ENCODE measurements around the gene ITGB4. TPM values are rescaled to one million over a fixed set of nuclear protein-coding genes. Genes with fewer than 3 reads are reported as not detected.

The ITGB4 gene
- total RNA-seq, 2 donors from 2014 or later = 3.4 to 5.1 TPM

DNA sequence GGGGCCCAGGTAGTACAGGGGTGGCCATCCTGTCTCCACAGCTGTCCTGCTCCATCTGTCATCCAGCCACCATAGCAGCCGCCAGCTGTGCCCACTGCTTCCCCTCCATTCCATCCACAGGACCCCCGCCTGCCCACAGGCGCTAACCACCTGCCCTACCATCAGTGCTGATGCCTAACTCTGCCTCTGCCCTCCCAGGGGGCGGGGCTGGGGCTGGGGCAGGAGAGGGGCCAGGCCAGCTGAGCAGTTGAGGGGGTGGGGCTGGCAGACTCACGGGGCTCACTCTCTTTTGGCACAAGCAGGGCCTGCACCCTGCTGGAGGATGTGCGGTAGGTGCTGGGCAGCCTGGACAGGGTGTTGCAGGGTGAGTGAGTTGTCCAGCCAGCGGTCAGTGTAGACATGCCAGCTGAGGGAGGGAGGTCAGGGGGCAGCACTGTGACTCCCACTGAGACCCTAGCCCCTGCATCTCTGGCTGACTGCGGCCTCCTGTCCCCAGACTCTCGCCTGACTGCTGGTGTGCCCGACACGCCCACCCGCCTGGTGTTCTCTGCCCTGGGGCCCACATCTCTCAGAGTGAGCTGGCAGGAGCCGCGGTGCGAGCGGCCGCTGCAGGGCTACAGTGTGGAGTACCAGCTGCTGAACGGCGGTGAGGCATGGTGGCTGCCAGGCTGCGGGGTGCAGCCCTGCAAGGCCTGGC is 34.1 kb downstream of the ITGB4 start:
- Histone ChIP-seq H3K27me3 (ENCODE audit: control insufficient read depth, insufficient read depth, low read length, poor library complexity, severe bottlenecking) (no peaks in the 10 kb centered on the region), H3K36me3 (ENCODE audit: control insufficient read depth, insufficient read depth, low read length) (no peaks in the 10 kb centered on the region), H3K4me3 (ENCODE audit: low read length) (no peak overlapping the region), H3K27ac (ENCODE audit: low read depth, low read length) (no peak overlapping the region), H3K9ac (ENCODE audit: extremely low read depth, low read length, poor library complexity, severe bottlenecking) (no peak overlapping the region), H3K9me3 (ENCODE audit: control insufficient read depth, low read length) (no peaks in the 10 kb centered on the region), H3K4me1 (ENCODE audit: control insufficient read depth, insufficient read depth, low read length) (peaks cover 5% of the 10 kb centered on the region)
- peaks cover 5% of the 10 kb centered on the region for H3K27me3 Mint-ChIP-seq (ENCODE audit: insufficient read depth)
- H3K27ac Mint-ChIP-seq = no peak overlapping the region
- H3K4me1 Mint-ChIP-seq = peaks cover 9% of the 10 kb centered on the region
- no peak overlapping the region for H3K4me3 Mint-ChIP-seq
- peak; percentile 69 for DNase-seq
- TF ChIP-seq, protein P1, sequence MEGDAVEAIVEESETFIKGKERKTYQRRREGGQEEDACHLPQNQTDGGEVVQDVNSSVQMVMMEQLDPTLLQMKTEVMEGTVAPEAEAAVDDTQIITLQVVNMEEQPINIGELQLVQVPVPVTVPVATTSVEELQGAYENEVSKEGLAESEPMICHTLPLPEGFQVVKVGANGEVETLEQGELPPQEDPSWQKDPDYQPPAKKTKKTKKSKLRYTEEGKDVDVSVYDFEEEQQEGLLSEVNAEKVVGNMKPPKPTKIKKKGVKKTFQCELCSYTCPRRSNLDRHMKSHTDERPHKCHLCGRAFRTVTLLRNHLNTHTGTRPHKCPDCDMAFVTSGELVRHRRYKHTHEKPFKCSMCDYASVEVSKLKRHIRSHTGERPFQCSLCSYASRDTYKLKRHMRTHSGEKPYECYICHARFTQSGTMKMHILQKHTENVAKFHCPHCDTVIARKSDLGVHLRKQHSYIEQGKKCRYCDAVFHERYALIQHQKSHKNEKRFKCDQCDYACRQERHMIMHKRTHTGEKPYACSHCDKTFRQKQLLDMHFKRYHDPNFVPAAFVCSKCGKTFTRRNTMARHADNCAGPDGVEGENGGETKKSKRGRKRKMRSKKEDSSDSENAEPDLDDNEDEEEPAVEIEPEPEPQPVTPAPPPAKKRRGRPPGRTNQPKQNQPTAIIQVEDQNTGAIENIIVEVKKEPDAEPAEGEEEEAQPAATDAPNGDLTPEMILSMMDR (conservative IDR thresholded peaks at IDR 0.05) = peak; percentile 16
- H3K9me3 Mint-ChIP-seq = no peaks in the 10 kb centered on the region
- WGBS, 2 experiments (ENCODE audit: insufficient coverage in 1 of 2, insufficient read length in 1 of 2) = 92 to 94% methylated on average over 9 to 20 of the region's 20 CpGs
- H3K36me3 Mint-ChIP-seq (ENCODE audit: low read depth) = no peaks in the 10 kb centered on the region

GRCh38 chr17:75755990-75756389 is 34.7 kb downstream of the ITGB4 start:
- no peaks in the 10 kb centered on the region for H3K36me3 ChIP-seq (ENCODE audit: control insufficient read depth, insufficient read depth, low read length)
- H3K36me3 Mint-ChIP-seq (ENCODE audit: low read depth) = no peaks in the 10 kb centered on the region
- no peak overlapping the region for H3K4me3 Mint-ChIP-seq
- H3K9me3 ChIP-seq (ENCODE audit: control insufficient read depth, low read length) = no peaks in the 10 kb centered on the region
- H3K9ac ChIP-seq (ENCODE audit: extremely low read depth, low read length, poor library complexity, severe bottlenecking) = no peak overlapping the region
- peaks cover 9% of the 10 kb centered on the region for H3K4me1 Mint-ChIP-seq
- H3K9me3 Mint-ChIP-seq = no peaks in the 10 kb centered on the region
- no peak for DNase-seq
- no peak overlapping the region for H3K27ac ChIP-seq (ENCODE audit: low read depth, low read length)
- 100% methylated on average over 2 of the region's 2 CpGs; no CpG with 5 or more reads in 1 of the 2 experiments for WGBS, 2 experiments (ENCODE audit: insufficient coverage in 1 of 2, insufficient read length in 1 of 2)
- peaks cover 5% of the 10 kb centered on the region for H3K4me1 ChIP-seq (ENCODE audit: control insufficient read depth, insufficient read depth, low read length)
- H3K27me3 ChIP-seq (ENCODE audit: control insufficient read depth, insufficient read depth, low read length, poor library complexity, severe bottlenecking) = no peaks in the 10 kb centered on the region
- H3K4me3 ChIP-seq (ENCODE audit: low read length) = no peak overlapping the region
- TF ChIP-seq, protein P1 (conservative IDR thresholded peaks at IDR 0.05) = no peak
- peaks cover 5% of the 10 kb centered on the region for H3K27me3 Mint-ChIP-seq (ENCODE audit: insufficient read depth)
- no peak overlapping the region for H3K27ac Mint-ChIP-seq

GRCh38 chr17:75756451-75757085 is 35.3 kb downstream of the ITGB4 start:
- Histone ChIP-seq H3K27me3 (ENCODE audit: control insufficient read depth, insufficient read depth, low read length, poor library complexity, severe bottlenecking) (no peaks in the 10 kb centered on the region), H3K9ac (ENCODE audit: extremely low read depth, low read length, poor library complexity, severe bottlenecking) (no peak overlapping the region), H3K27ac (ENCODE audit: low read depth, low read length) (no peak overlapping the region), H3K9me3 (ENCODE audit: control insufficient read depth, low read length) (no peaks in the 10 kb centered on the region), H3K4me3 (ENCODE audit: low read length) (no peak overlapping the region), H3K36me3 (ENCODE audit: control insufficient read depth, insufficient read depth, low read length) (no peaks in the 10 kb centered on the region), H3K4me1 (ENCODE audit: control insufficient read depth, insufficient read depth, low read length) (peaks cover 5% of the 10 kb centered on the region)
- H3K27ac Mint-ChIP-seq = no peak overlapping the region
- no peaks in the 10 kb centered on the region for H3K9me3 Mint-ChIP-seq
- WGBS, 2 experiments (ENCODE audit: insufficient coverage in 1 of 2, insufficient read length in 1 of 2) = 92 to 94% methylated on average over 22 to 29 of the region's 29 CpGs
- peaks cover 9% of the 10 kb centered on the region for H3K4me1 Mint-ChIP-seq
- no peak overlapping the region for H3K4me3 Mint-ChIP-seq
- peaks cover 2% of the 10 kb centered on the region for H3K27me3 Mint-ChIP-seq (ENCODE audit: insufficient read depth)
- TF ChIP-seq, protein P1 (conservative IDR thresholded peaks at IDR 0.05) = no peak
- H3K36me3 Mint-ChIP-seq (ENCODE audit: low read depth) = no peaks in the 10 kb centered on the region
- no peak for DNase-seq
